ENCODE data around the gene MTMR2. TPM values are rescaled to one million over a fixed set of nuclear protein-coding genes. Genes with fewer than 3 reads are reported as not detected.

Gene MTMR2
- total RNA-seq, 3 donors from 2014 or later (not counting 1 experiment from before 2014, with no cell fraction given), result 21.7 to 22.5 (median 21.8) TPM

DNA sequence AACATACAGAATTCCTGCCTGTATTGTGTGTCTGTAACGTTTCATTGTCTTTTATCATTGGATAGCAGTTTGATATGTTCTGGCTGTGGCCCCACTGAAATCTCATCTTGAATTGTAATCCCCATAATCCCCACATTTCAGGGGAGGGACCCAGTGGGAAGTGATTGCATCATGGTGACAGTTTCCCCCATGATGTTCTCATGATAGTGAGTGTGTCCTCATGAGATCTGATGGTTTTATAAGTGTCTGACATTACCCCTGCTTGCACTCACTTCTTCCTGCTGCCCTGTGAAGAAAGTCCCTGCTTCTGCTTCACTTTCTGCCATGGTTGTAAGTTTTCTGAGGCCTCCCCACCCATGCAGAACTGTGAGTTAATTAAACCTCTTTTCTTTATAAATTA, 19.6 kb upstream of the MTMR2 start:
- DNase-seq (no peak), ATAC-seq (no peak)
- no peaks in the 10 kb centered on the region for H3K4me1 ChIP-seq (ENCODE audit: control insufficient read depth, insufficient read depth, low read length)
- no peaks in the 10 kb centered on the region for H3K36me3 ChIP-seq (ENCODE audit: control insufficient read depth, insufficient read depth, low read length)
- H3K27ac Mint-ChIP-seq, result no peak overlapping the region
- H3K27me3 ChIP-seq (ENCODE audit: control insufficient read depth, insufficient read depth, low read length), result no peaks in the 10 kb centered on the region
- no peaks in the 10 kb centered on the region for H3K9me3 Mint-ChIP-seq
- intact Hi-C loops (cut with micrococcal nuclease), result no loop called here
- TF ChIP-seq, protein P1, sequence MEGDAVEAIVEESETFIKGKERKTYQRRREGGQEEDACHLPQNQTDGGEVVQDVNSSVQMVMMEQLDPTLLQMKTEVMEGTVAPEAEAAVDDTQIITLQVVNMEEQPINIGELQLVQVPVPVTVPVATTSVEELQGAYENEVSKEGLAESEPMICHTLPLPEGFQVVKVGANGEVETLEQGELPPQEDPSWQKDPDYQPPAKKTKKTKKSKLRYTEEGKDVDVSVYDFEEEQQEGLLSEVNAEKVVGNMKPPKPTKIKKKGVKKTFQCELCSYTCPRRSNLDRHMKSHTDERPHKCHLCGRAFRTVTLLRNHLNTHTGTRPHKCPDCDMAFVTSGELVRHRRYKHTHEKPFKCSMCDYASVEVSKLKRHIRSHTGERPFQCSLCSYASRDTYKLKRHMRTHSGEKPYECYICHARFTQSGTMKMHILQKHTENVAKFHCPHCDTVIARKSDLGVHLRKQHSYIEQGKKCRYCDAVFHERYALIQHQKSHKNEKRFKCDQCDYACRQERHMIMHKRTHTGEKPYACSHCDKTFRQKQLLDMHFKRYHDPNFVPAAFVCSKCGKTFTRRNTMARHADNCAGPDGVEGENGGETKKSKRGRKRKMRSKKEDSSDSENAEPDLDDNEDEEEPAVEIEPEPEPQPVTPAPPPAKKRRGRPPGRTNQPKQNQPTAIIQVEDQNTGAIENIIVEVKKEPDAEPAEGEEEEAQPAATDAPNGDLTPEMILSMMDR (IDR thresholded peaks at IDR 0.05), result no peak
- peaks cover 6% of the 10 kb centered on the region for H3K36me3 Mint-ChIP-seq
- H3K27me3 Mint-ChIP-seq (ENCODE audit: low read depth in 2 of 2), result peaks cover 5 to 14% of the 10 kb centered on the region in 2 donors
- no peak overlapping the region for H3K27ac ChIP-seq (ENCODE audit: low read length)
- peaks cover 8% of the 10 kb centered on the region for H3K9me3 ChIP-seq (ENCODE audit: control insufficient read depth, insufficient read depth, low read length)
- no peak overlapping the region for H3K4me3 Mint-ChIP-seq
- WGBS (ENCODE audit: insufficient coverage), result 83% methylated on average over 1 of the region's 1 CpG
- peaks cover 4 to 5% of the 10 kb centered on the region in 2 donors for H3K4me1 Mint-ChIP-seq
- no peak overlapping the region for H3K4me3 ChIP-seq (ENCODE audit: low read length)

DNA sequence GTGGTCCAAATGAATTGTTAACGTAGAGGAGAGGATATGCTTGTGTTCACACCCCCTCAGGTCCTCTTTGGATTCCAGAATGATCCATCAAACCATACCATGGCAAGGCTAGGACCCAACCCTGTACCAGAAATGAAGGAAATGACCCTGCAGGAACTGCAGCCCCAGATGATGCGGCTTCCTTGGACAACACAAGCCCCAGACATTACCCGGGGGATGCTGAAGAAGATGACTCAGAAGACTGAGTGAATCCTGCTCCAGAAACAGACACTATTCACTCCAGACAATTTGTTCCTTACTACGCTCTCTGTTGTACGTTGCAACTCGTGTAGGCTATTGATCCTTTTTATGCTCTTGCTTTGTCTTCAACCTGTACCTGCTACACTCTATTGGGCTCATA, 15.2 kb upstream of the MTMR2 start:
- Mint-ChIP-seq H3K36me3 (peaks cover 1% of the 10 kb centered on the region), H3K27me3 (ENCODE audit: low read depth in 2 of 2) (peaks cover 4 to 9% of the 10 kb centered on the region in 2 donors), H3K9me3 (no peaks in the 10 kb centered on the region), H3K4me3 (no peak overlapping the region), H3K4me1 (no peaks in the 10 kb centered on the region), H3K27ac (no peak overlapping the region)
- no peak overlapping the region for H3K27ac ChIP-seq (ENCODE audit: low read length)
- intact Hi-C loops (cut with micrococcal nuclease), result no loop called here
- no peaks in the 10 kb centered on the region for H3K9me3 ChIP-seq (ENCODE audit: control insufficient read depth, insufficient read depth, low read length)
- H3K4me1 ChIP-seq (ENCODE audit: control insufficient read depth, insufficient read depth, low read length), result no peaks in the 10 kb centered on the region
- no peak overlapping the region for H3K4me3 ChIP-seq (ENCODE audit: low read length)
- ATAC-seq, result no peak
- TF ChIP-seq, protein P1 (IDR thresholded peaks at IDR 0.05), result no peak
- no peak for DNase-seq
- no peaks in the 10 kb centered on the region for H3K27me3 ChIP-seq (ENCODE audit: control insufficient read depth, insufficient read depth, low read length)
- WGBS (ENCODE audit: insufficient coverage), result 82% methylated on average over 5 of the region's 6 CpGs
- H3K36me3 ChIP-seq (ENCODE audit: control insufficient read depth, insufficient read depth, low read length), result no peaks in the 10 kb centered on the region

DNA sequence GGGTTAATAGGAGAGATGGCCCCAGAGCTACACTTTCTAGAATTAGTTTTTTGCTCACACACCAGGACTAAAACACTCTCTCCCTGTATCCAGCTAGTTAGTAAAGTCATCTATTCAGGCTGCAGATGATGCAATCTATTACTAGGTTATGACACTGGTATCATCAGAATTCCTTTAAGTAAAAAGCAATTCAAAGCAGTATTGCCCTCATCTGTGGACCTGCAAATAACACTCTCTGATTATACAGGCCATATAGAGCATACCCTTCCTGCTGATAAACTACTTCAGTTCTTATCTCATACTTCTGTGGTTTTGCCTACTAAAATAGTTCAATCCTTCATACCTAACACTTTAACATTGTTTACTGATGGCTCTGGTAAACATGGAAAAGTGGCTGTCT, 13.5 kb upstream of the MTMR2 start:
- Mint-ChIP-seq H3K9me3 (no peaks in the 10 kb centered on the region), H3K27me3 (ENCODE audit: low read depth in 2 of 2) (peaks cover 4 to 19% of the 10 kb centered on the region in 2 donors), H3K4me1 (no peaks in the 10 kb centered on the region), H3K27ac (no peak overlapping the region), H3K36me3 (no peaks in the 10 kb centered on the region), H3K4me3 (no peak overlapping the region)
- Histone ChIP-seq H3K27me3 (ENCODE audit: control insufficient read depth, insufficient read depth, low read length) (no peaks in the 10 kb centered on the region), H3K36me3 (ENCODE audit: control insufficient read depth, insufficient read depth, low read length) (no peaks in the 10 kb centered on the region), H3K27ac (ENCODE audit: low read length) (no peak overlapping the region), H3K9me3 (ENCODE audit: control insufficient read depth, insufficient read depth, low read length) (no peaks in the 10 kb centered on the region), H3K4me3 (ENCODE audit: low read length) (no peak overlapping the region), H3K4me1 (ENCODE audit: control insufficient read depth, insufficient read depth, low read length) (no peaks in the 10 kb centered on the region)
- ATAC-seq (no peak), DNase-seq (no peak)
- TF ChIP-seq, protein P1 (IDR thresholded peaks at IDR 0.05), result no peak
- intact Hi-C loops (cut with micrococcal nuclease), result no loop called here

DNA sequence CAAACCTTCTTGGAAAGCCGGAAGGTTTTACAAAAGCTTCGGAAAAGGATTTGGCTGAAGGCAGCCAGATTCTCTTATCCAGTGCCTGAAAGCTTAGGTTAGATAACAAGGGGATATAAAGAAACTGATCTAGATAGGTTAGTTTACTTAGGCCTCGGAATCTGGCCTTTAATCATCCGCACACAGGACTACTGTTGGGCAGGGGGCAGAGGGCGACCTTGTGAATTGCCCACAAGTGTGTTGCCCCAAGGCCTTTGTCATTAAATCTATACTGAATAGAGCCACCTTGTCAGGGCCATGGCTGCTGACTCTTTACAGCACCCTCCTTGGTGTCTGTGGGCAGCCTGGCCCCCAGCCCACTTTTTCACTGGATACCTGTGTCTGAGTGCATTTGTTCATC, 9.7 kb upstream of the MTMR2 start:
- H3K4me1 Mint-ChIP-seq, result no peaks in the 10 kb centered on the region
- Histone ChIP-seq H3K27me3 (ENCODE audit: control insufficient read depth, insufficient read depth, low read length) (peaks cover 2% of the 10 kb centered on the region), H3K4me1 (ENCODE audit: control insufficient read depth, insufficient read depth, low read length) (no peaks in the 10 kb centered on the region), H3K4me3 (ENCODE audit: low read length) (no peak overlapping the region), H3K27ac (ENCODE audit: low read length) (no peak overlapping the region), H3K9me3 (ENCODE audit: control insufficient read depth, insufficient read depth, low read length) (peaks cover 4% of the 10 kb centered on the region), H3K36me3 (ENCODE audit: control insufficient read depth, insufficient read depth, low read length) (no peaks in the 10 kb centered on the region)
- no peak overlapping the region for H3K27ac Mint-ChIP-seq
- TF ChIP-seq, protein P1 (IDR thresholded peaks at IDR 0.05), result no peak
- peaks cover 4 to 8% of the 10 kb centered on the region in 2 donors for H3K9me3 Mint-ChIP-seq
- intact Hi-C loops (cut with micrococcal nuclease), result no loop called here
- DNase-seq (no peak), ATAC-seq (no peak)
- peaks cover 12% of the 10 kb centered on the region for H3K36me3 Mint-ChIP-seq
- 95% methylated on average over 5 of the region's 5 CpGs for WGBS (ENCODE audit: insufficient coverage)
- peaks cover 11 to 39% of the 10 kb centered on the region in 2 donors for H3K27me3 Mint-ChIP-seq (ENCODE audit: low read depth in 2 of 2)
- H3K4me3 Mint-ChIP-seq, result no peak overlapping the region

Measured in natural killer cell (primary cell).